HepG2 (cell line): ENCODE data around the gene ADM. TPM values are rescaled to one million over a fixed set of nuclear protein-coding genes. Genes with fewer than 3 reads are reported as not detected.
A peak's percentile ranks its signal among the peaks of the same experiment; 100 is the strongest.

Experiments used
- AGO2 ChIP-seq: fragments of 200-400 bp; formaldehyde crosslinking; optimal IDR thresholded peaks from 2 replicates; pipeline ENCODE3; 2017; ENCODE audit warnings: mild to moderate bottlenecking, low read depth, low read length, moderate library complexity
- CREB3 ChIP-seq: sonication (generic); formaldehyde crosslinking; IDR thresholded peaks from 2 replicates; pipeline ENCODE4 v1.5.0; 2020; ENCODE audit warnings: missing genetic modification reagents
- FOSL2 ChIP-seq: sonication (generic); formaldehyde crosslinking; IDR thresholded peaks from 2 replicates; pipeline ENCODE4 v1.4.0; 2020; ENCODE audit warnings: missing genetic modification reagents
- HINFP ChIP-seq: sonication (generic); formaldehyde crosslinking; IDR thresholded peaks from 2 replicates; pipeline ENCODE4 v1.4.0; 2020; ENCODE audit warnings: low read depth, mild to moderate bottlenecking, missing genetic modification reagents
- HNRNPLL ChIP-seq: fragments of 200-400 bp; formaldehyde crosslinking; IDR thresholded peaks from 2 replicates; pipeline ENCODE4 v1.6.1; 2017; ENCODE audit warnings: mild to moderate bottlenecking, low read depth, low read length; ENCODE audit not compliant: poor library complexity, severe bottlenecking
- NFKB2 ChIP-seq: sonication (generic); formaldehyde crosslinking; IDR thresholded peaks from 2 replicates; pipeline ENCODE4 v1.4.0; 2020; ENCODE audit warnings: missing genetic modification reagents, borderline replicate concordance
- SAFB2 ChIP-seq: sonication (generic); formaldehyde crosslinking; IDR thresholded peaks from 2 replicates; pipeline ENCODE4 v1.5.1; 2020; ENCODE audit warnings: missing genetic modification reagents, low read depth, mild to moderate bottlenecking, borderline replicate concordance
- TAF15 ChIP-seq: fragments of 200-400 bp; formaldehyde crosslinking; IDR thresholded peaks from one replicate; pipeline ENCODE4 v1.6.1; 2018; ENCODE audit warnings: mild to moderate bottlenecking, low read depth, low read length; ENCODE audit not compliant: poor library complexity, severe bottlenecking
- ZBTB33 ChIP-seq: sonication (generic); formaldehyde crosslinking; IDR thresholded peaks from 2 replicates; pipeline ENCODE4 v1.4.0; 2020; ENCODE audit warnings: missing genetic modification reagents
- ZBTB39 ChIP-seq: sonication (generic); formaldehyde crosslinking; IDR thresholded peaks from 2 replicates; pipeline ENCODE4 v1.5.0; 2020; ENCODE audit warnings: missing genetic modification reagents
- ZNF275 ChIP-seq: sonication (generic); formaldehyde crosslinking; IDR thresholded peaks from 2 replicates; pipeline ENCODE4 v1.8.0; 2022; ENCODE audit warnings: missing genetic modification reagents, mild to moderate bottlenecking, inconsistent platforms, borderline replicate concordance
- ZNF580 ChIP-seq: IDR thresholded peaks from 2 replicates; pipeline ENCODE4 v1.6.1; 2016; ENCODE audit warnings: low read depth, borderline replicate concordance
- ZNF687 ChIP-seq: sonication (generic); formaldehyde crosslinking; IDR thresholded peaks from 2 replicates; pipeline ENCODE4 v1.5.1; 2020; ENCODE audit warnings: mild to moderate bottlenecking, missing genetic modification reagents, moderate library complexity
- polyA plus RNA-seq, 8 experiments: library from polyadenylated mRNA; depleted of rRNA in 3 of 8; stranded (reverse) in 7 of 8; unstranded in 1 of 8; fragments of >200 nt; fragmentation: Illumina TruSeq in 4 of 8; extraction: Trizol in 4 of 8; gene quantifications; 2 replicates each; pipeline versions ENCODE4 v1.2.1 to v1.2.3, GENCODE V29; 2011 to 2016; ENCODE audit warnings: low read depth in 4 of 8, missing spikeins in 1 of 8, mixed read lengths in 1 of 8; ENCODE audit not compliant: insufficient read depth in 1 of 8
- total RNA-seq, 5 experiments: library from RNA; depleted of rRNA; stranded (reverse); fragments of >200 nt; fragmentation: Illumina TruSeq; extraction: Trizol; gene quantifications; 2 replicates each; pipeline ENCODE4 v1.2.3, GENCODE V29; 2016; ENCODE audit warnings: low read depth in 1 of 5

The ADM gene
- total and polyA plus RNA-seq, 2 of the 13 experiments (the other 11 are each of a cell fraction or from before 2014, with no cell fraction given): 10.7 to 26.1 TPM

- TF ChIP-seq SAFB2 (peak; percentile 9; the same call in 1 of the 2 replicates), AGO2 (peak; percentile 77), NFKB2 (CRISPR knock-in tag) (0 out of 2 replicates have a peak, but pooled peaks have one; percentile 0), ZNF687 (CRISPR knock-in tag) (peak; percentile 57; the same call in 1 of the 2 replicates), HINFP (CRISPR knock-in tag) (0 out of 2 replicates have a peak, but pooled peaks have one; percentile 50), ZBTB39 (CRISPR knock-in tag) (peak; percentile 29; the same call in 1 of the 2 replicates), FOSL2 (CRISPR knock-in tag) (no peak), ZBTB33 (CRISPR knock-in tag) (peak; percentile 89), ZNF275 (no peak), HNRNPLL (peak; percentile 18), TAF15 (peak; percentile 12), ZNF580 (CRISPR knock-in tag) (no peak), CREB3 (0 out of 2 replicates have a peak, but pooled peaks have one; percentile 59)
Observed at GRCh38 chr11:10305964-10306918, 1.4 kb downstream of the ADM start (continued).
